ENCODE measurements around the gene SSH2. TPM values are rescaled to one million over a fixed set of nuclear protein-coding genes. Genes with fewer than 3 reads are reported as not detected.

SSH2 gene
- total and polyA plus RNA-seq, 3 donors from 2014 or later = 31.0 to 62.3 (median 37.4) TPM

GRCh38 chr17:29611351-29612093 is 318.5 kb downstream of the SSH2 start:
- no peak for DNase-seq
- Histone ChIP-seq H3K4me3 (no peak overlapping the region), H3K27ac (no peak overlapping the region), H3K27me3 (no peaks in the 10 kb centered on the region), H3K36me3 (ENCODE audit: low read depth, missing control alignments) (no peaks in the 10 kb centered on the region), H3K9me3 (no peaks in the 10 kb centered on the region), H3K4me1 (peaks cover 30% of the 10 kb centered on the region)
- intact Hi-C loops (cut with DNase I; ENCODE audit: low total_unique reads) = no loop called here
- WGBS, 2 donors = 94 to 100% methylated on average over 6 to 11 of the region's 11 CpGs
- TF ChIP-seq CTCF (IDR thresholded peaks at IDR 0.05) = no peak

GRCh38 chr17:29610395-29610794 is 319.6 kb downstream of the SSH2 start:
- Histone ChIP-seq H3K4me1 (peaks cover 20% of the 10 kb centered on the region), H3K27ac (no peak overlapping the region), H3K27me3 (no peaks in the 10 kb centered on the region), H3K36me3 (ENCODE audit: low read depth, missing control alignments) (no peaks in the 10 kb centered on the region), H3K4me3 (no peak overlapping the region), H3K9me3 (no peaks in the 10 kb centered on the region)
- DNase-seq = no peak
- 64 to 84% methylated on average over 3 of the region's 3 CpGs for WGBS, 2 donors
- TF ChIP-seq CTCF (IDR thresholded peaks at IDR 0.05) = no peak
- no peak for TF ChIP-seq POLR2A (IDR thresholded peaks at IDR 0.05)
- intact Hi-C loops (cut with DNase I; ENCODE audit: low total_unique reads) = no loop called here

- Histone ChIP-seq H3K4me1 (peaks cover 6% of the 10 kb centered on the region), H3K4me3 (no peak overlapping the region), H3K9me3 (no peaks in the 10 kb centered on the region), H3K36me3 (ENCODE audit: low read depth, missing control alignments) (no peaks in the 10 kb centered on the region), H3K27ac (no peak overlapping the region), H3K27me3 (no peaks in the 10 kb centered on the region)
- intact Hi-C loops (cut with DNase I; ENCODE audit: low total_unique reads) = no loop called here
- DNase-seq = no peak
- TF ChIP-seq CTCF (IDR thresholded peaks at IDR 0.05) = no peak
- TF ChIP-seq POLR2A (IDR thresholded peaks at IDR 0.05) = no peak
- 91 to 98% methylated on average over 8 to 9 of the region's 15 CpGs for WGBS, 2 donors
These were observed 321.0 kb downstream of the SSH2 start for GRCh38 chr17:29608986-29609385.

- Histone ChIP-seq H3K9me3 (no peaks in the 10 kb centered on the region), H3K27ac (no peak overlapping the region), H3K36me3 (ENCODE audit: low read depth, missing control alignments) (no peaks in the 10 kb centered on the region), H3K4me3 (no peak overlapping the region), H3K27me3 (no peaks in the 10 kb centered on the region), H3K4me1 (no peaks in the 10 kb centered on the region)
- TF ChIP-seq POLR2A (IDR thresholded peaks at IDR 0.05) = no peak
- TF ChIP-seq CTCF (IDR thresholded peaks at IDR 0.05) = no peak
- intact Hi-C loops (cut with DNase I; ENCODE audit: low total_unique reads) = no loop called here
- 84 to 88% methylated on average over 12 to 29 of the region's 29 CpGs for WGBS, 2 donors
- DNase-seq = no peak
These were observed 322.4 kb downstream of the SSH2 start for GRCh38 chr17:29607557-29608195.
